Stimulated activated CD4-positive, alpha-beta T cell treated with anti-CD3 and anti-CD28 coated beads, Interleukin-1b, Interleukin-23, amount 100 ng/mL, for 24 hours (primary cell): ENCODE measurements around the gene CEP350.

ENCODE experiments used
- DNase-seq, 4 experiments: peaks; one replicate each; pipeline ENCODE4 v3.0.0-alpha.2; 2020; ENCODE audit warnings: low read depth in 4 of 4, low spot score in 1 of 4

Gene CEP350

DNA sequence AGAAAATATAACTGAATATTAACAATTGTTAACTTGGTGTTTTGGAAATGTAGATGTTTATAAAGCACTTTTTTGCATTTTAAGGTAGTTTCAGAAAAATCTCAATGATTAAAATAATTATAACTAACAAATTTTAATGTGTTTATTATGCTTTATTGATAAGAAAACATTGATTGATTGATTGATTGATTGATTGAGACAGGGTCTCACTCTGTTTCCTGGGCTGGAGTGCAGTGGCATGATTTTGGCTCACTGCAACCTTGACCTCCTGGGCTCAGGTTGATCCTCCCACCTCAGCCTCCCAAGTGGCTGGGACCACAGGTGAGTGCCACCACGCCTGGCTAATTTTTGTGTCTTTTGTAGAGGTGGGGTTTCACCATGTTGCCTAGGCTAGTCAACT is 106.4 kb downstream of the CEP350 start:
- DNase-seq: no peak

DNA sequence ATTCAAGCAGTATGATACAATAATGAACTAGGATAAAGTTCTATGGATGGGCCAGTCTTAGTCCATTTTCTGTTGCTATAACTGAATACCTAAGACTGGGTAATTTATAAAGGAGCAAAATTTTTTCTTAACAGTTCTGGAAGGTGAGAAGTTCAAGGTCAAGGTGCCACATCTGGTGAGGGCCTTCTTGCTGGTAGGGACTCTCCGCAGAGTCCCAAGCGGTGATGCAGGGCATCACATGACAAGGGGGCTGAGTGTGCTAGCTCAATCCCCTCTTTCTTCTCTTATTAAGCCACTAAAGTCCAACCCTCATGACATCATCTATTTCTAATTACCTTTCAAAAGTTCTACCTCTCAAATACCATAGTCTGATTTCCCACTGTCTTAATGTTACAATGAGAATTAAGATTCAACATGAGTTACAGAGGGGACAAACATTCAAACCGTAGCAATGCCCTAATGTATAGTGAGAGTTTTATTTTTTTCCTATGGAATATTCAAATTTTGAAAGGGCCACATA is 107.9 kb downstream of the CEP350 start:
- no peak for DNase-seq

DNA sequence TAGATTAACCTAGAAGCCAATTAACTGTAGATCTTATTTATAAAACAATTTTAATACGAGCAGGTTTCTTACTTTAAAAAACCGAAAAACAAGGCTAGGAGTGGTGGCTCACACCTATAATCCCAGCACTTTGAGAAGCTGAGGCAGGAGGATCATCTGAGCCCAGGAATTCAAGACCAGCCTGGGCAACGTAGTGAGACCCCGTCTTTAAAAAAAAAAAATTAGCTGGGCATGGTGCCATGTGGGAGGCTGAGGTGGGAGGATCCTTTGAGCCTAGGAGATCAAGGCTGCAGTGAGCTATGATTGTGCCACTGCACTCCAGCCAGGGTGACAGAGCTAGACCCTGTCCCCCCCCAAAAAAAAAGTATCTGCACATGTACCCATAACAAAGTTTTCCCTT is 110.8 kb downstream of the CEP350 start:
- DNase-seq: no peak

DNA sequence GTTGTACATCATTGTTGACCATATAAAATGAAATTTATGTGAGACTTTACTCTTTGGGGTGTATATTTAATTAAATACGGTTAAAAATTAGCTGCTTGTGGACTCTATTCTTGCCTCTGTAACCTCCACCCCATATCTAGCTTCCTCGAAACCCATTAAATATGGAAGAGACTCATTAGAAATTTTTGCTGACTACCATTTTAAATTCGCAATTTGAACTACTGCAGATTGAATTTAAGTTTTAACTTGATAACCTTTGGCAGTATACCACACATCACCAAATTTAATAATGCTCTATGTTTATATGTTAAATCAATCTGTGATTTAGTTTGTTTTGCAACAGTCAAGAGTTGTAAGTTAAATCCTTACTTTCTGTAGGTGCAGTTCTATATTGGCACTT is 111.5 kb downstream of the CEP350 start:
- DNase-seq: no peak

DNA sequence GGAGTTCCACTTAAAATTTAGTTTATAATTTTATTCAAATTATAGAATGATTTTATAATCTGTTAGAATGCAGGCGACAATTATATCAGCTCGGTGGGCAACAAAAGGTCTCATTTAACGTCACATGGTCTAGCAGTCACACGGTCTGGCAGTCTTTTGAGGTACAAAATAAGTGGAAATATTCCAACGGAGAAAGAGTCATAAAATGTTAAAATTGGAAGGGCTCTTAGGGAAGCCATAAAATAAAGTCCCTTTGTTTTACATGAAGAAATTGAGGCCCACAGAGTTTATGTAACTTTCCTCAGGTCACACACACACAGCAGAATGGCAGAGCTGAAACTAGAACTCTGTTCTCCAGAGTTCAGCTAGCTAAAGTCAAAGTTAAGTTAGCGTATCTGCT is 115.7 kb downstream of the CEP350 start:
- DNase-seq: no peak

DNA sequence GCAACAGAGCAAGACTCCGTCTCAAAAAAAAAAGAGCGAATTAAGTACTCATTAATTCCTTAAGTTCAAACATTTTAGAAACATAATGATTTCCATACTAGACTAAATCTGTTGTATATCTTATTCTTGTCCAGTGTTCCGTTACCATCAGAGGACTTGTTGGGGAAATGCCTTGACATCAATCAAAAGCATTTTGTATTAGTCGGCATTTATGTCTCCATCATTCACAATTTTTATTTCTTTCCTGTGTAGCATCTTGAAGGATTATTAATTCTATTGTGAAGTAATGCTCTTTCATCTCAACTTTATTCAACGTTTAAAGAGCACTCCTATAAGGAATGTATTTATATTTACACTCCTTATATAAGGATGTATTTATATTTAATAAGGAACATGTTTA is 117.1 kb downstream of the CEP350 start:
- DNase-seq: no peak

DNA sequence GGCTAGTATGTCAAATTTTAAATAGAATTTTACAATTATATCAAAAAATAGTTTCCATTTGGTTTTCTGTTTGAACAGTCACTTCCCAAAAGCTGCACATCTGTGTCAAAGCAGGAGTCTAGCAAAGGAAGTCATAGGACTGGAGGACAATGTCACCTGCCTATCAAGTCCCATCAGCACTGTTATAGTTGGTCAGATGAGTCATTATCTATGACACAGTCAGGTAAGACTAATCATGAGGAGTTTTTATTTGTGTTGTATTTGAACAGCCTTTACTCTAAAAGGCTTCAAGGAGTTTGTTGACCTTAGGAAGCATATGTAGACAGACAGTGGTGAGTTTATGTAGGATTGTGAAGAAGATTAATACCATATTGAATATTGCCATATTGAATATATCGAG is 125.8 kb downstream of the CEP350 start:
- DNase-seq: no peak

DNA sequence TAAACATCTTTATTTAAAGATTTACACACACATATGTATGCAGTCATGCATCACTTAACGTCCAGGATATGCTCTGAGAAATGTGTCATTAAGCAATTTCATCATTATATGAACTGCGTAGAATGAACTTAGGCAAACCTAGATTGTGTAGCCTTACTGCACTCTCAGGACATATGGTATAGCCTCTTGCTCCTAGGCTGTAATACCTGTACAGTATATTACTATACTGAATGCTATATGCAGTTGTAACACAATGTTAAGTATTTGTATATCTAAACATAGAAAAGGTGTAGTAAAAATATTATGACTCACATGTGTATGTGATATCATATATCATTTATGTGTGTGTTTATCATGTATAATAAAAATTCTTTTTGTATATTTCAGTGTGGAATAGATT is 126.9 kb downstream of the CEP350 start:
- DNase-seq: no peak

DNA sequence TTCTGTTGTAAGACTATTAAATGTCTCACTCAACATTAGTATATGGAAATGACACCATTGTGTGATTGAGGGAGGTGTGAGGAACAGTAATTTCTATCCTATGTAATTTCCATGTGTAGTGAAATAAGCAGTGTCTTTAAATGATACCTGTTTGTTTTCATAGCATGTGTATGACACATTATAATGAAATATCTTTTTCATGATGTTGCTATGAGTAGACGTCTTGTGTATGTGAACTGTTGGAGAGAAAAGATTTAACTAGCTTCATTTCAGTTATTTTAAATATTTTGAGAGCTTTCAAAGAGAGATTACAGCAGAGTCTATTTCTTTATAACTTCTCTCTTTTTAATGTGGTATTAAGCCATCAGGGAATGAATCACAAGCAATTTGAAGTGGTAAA is 128.6 kb downstream of the CEP350 start:
- no peak for DNase-seq

DNA sequence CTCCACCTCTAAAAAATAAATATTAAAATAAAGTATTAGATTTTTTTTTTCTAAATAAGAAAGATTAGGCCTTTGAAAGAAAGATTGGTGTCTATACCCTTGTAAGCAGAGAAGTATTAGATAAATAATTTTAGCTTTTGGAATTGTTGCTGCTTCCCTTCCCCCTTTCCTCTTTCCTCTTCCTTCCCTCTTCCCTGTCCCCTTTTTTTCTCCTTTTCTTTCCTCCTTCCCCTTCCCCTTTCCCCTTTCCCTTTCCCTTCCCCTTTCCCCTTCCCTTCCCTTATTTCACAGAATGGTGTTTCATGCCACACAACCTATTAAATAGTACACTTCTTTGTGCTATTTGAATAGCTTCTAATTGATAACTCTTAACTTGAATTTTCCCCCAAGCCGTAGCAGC is 130.3 kb downstream of the CEP350 start:
- no peak for DNase-seq

DNA sequence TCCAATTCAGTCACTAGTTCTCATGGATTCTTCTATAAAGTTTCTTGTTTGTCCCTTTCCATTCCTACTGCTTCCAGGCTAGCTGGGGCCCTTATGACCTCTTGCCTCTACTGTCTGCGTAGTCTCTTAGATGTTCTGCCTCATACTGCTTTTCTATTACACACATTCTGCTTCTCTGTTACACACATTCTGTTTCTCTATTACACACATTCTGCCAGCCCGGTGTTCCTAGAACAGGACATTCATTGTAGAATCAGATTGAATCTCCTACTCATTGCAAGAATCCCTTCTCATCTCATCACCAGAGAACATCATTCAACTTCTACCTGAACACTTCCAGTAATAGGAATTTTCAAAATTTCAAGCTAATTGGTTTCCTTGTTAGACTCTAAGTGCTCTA is 130.7 kb downstream of the CEP350 start:
- no peak for DNase-seq

DNA sequence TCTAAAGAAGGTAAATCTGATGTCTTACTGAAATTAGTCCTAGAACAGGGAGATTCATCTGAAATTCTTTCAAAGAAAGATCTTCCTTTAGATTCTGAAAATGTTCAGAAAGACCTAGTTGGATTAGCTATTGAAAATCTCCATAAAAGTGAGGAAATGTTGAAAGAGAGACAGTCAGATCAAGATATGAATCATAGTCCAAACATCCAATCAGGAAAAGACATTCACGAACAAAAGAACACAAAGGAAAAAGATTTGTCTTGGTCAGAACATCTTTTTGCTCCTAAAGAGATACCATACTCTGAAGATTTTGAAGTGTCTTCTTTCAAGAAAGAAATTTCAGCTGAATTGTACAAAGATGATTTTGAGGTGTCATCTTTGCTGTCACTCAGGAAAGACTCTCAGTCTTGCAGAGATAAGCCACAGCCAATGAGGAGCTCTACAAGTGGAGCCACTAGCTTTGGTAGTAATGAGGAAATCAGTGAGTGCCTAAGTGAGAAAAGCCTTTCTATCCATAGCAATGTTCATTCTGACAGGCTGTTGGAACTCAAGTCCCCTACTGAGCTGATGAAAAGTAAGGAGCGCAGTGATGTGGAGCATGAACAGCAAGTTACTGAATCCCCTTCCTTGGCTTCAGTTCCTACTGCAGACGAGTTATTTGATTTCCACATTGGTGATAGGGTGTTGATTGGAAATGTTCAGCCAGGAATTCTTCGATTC is 138.5 kb downstream of the CEP350 start:
- no peak for DNase-seq

DNA sequence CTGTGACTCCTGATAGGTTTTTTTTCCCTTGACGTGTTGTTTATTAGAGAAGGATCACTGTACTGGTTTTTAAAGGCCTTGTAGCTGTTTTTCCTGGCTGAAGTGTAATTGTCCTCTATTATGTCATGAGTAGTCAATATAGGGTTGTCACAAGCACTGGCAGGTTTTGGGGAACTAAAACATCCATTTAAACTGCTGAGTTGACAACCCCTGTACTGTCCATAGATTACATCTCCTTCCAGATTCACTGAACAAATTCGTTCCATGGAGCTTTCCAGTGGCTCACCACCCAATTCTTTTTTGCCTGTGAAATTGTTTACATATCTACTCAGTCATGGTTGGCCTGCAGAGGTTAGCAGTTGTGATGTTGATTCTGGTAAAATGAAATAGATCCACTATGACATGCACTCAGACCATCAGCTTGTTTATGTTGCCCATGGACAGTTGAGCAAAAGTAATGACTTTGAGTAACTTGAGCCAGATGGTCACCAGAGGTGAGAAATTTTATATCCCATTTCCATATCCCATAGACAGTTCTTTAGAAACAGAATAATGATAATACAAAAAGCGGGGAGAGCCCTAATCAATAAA is 140.2 kb downstream of the CEP350 start:
- DNase-seq: no peak

DNA sequence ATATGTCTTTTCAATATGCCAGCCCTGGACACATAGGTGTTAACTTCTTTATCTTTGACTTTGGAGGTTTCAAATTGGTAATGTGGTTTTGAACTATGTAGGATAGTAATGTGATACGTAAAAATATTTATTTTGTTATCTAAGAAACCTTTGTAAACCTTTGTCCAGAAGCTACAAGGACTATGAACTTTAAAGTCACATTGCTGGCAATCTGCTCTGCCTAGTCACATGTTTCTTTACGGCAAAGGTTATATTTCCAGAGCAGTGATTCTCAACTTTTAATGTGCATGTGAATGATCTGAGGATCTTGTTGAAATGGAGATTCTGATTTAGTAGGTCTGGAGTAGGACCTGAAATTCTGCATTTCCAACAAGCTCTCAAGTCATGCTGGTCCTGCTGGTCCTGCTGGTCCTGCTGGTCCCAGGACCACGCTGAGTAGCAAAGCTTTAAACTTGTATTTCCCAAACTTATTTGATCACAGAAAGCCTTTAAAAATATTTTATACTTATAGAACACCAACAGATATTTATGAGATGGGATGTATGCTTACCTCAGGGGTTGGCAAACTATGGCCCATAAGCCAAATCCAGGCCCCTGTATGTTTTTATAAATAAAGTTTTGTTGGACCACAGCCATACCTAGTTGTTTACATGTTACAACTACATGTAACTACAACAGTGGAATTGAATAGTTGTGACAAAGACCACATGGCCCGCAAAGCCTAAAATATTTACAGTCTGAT is 142.1 kb downstream of the CEP350 start:
- DNase-seq: no peak

DNA sequence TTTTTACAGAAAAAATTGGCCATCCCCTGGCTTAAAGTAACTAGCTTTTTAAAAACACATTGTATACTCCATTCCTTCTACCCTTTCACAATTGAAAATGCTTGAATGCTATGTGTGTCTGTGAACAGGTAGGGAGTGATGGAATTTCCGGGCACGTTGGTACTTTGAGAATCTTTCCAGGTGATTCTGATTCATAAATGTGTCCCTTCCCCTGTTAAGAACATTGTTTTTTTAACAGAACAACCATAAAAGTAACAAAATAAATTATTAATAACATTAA is 142.7 kb downstream of the CEP350 start:
- DNase-seq: no peak

DNA sequence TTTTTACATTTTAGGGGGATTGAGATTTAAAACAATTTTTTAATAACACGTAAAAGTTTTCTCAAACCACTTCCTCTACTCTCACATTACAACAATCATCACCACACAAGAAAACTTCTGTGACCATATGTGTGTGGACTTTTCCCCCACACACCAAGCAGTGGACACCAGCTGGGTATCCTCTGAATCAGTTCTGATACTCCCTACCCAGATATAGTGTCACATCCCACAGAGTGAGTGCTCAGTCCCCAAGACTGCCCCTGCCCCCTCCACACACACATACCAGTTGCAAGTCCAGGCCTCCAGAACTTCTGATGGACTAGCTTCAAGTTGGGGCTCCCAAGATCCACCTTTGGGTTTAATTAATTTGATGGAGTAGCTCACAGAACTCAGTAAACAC is 146.8 kb downstream of the CEP350 start:
- DNase-seq: no peak

DNA sequence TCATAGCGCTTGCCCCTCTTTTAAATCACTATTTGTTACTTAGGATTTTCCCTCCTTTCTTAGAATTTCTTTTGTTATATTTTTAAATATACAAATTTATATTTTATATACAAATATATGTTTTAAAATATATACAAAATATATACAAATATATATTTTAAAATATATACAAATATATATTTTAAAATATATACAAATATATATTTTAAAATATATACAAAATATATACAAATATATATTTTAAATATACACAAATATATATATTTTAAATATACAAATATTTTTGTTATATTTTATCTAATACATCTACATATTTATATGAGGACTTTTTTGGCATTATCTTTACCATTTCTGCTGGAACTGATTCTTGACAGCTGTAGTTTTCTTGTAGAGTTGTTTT is 149.2 kb downstream of the CEP350 start:
- DNase-seq: no peak

DNA sequence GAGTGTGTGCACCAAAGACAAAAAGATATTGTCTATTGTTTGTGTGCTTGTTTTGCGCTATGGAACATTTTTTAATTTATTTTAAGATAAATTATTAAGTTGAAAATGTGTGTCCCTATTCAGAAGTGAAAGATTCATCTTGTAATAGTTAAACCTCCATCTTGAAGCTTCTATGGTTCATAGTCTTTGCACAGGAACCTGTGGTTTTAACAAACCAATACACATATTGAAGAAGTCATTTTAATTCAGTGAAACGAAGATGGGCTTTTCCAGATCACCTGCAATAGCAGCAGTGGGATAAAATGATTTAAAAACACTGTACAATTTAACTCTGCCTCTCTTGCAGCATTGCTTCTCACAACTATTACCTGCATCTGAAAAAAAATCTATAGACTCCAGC is 157.5 kb downstream of the CEP350 start:
- no peak for DNase-seq

DNA sequence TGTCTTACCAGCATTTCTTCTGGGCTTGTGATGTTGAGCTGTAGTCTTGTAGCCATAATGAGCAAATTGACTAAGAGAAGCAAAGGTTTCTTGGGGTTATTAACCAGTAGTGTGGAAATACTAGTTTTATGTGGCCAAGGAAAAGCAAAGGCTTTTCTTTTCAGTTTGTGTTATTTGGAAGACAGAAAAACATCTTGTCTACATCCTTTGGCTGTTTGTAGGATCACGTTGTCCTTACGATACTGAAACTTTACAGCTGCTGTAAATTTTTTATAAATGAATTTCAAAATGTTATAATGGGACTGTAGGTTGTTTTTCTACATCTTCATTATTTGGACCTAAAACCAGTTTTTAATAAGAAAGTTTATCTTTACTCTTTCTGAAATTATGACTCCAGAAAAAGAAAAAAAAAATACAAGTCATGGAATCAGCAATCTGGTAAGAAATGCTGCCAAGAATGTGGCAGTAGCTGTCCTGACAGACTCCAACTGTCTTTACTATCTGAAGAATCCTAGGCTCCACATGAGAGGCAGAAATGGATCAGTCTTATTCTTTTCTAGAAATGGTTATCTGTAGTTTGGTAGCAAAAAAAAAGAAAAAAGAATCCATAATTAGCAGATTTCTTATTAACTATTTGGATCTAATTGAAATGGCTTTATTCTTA is 158.5 kb downstream of the CEP350 start:
- no peak for DNase-seq

DNA sequence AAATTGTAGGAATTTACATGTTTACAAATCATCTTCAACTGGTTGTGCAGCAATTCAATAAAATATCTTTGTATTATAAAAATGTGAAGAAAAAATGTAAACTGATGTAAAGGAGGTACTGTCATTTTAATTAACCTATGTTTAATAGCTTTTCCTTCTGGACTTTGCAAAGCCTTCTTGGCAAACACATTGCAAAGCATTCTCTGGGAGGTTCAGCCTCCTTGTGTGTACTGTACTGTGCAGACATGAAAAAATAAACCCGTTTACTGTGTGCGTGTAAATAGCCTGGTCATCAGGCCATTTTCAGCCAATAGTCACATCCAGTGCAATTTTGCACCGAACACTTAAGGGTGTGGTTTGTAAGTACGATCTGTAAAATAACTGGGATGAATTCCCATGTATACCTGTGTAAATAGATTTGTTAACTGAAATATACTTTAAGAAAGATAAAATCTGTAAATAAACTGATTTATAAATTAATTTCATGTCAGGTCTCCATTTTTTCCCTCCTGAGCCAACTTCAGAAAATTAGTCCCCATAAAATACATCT is 159.9 kb downstream of the CEP350 start:
- DNase-seq: no peak

DNA sequence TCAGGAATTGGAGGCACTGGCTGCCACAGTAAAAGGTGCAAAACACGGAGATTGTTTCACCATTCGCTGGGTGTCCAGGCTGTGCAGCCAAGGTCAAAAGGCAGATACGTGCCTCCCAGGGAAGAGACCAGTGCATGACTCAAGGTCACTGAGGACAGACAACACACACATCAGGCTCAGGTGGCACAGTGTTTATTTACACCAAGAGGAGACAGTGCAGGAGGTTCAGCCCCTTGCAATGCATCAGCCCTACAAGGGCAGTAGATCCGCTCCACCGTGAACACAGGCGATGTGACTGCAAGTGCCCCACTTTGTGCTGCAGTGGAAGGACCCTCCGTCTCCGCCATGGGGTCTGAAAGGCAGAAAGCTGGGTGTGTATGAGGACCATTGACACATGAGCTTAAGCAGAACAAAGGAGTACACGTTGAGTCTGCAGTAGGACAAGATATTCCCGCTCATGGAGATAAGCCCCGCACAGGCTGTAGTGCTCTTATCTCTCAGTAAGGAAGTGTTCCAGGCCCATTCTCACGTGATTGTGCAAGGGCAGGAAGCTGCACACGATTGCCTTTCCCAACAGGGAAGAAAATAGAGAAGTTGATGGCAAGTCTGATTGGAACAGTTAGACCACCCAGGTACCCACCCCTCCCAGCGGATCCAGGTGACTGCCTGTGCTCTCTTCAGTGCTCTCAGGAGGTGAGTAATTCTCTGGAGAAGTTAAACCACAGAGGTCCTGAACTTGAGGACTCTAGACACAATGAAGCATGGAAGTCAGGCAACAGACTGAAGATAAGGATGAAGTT is 162.6 kb downstream of the CEP350 start:
- no peak for DNase-seq
